Neural cell (in vitro differentiated cells): Measurements from ENCODE around the gene BCAP29. TPM values are rescaled to one million over a fixed set of nuclear protein-coding genes. Genes with fewer than 3 reads are reported as not detected.
A peak's percentile ranks its signal among the peaks of the same experiment; 100 is the strongest.

Experiments used
- H2AFZ ChIP-seq: fragments of 200-600, 300-800 bp; sonication (generic), shearing (Covaris generic); 2 replicates; pipeline ENCODE4 v1.6.0; 2014; ENCODE audit warnings: low read depth, mild to moderate bottlenecking, antibody characterized with exemption, low read length, moderate library complexity
- H3F3A ChIP-seq: fragments of 200-600 bp; shearing (Covaris generic); 2 replicates; pipeline ENCODE4 v1.6.1; 2016; ENCODE audit warnings: mild to moderate bottlenecking, moderate library complexity, mixed read lengths, antibody characterized with exemption, low read length; ENCODE audit not compliant: insufficient read depth, poor library complexity, severe bottlenecking
- H3K27ac ChIP-seq: fragments of 200-600, 300-800 bp; sonication (generic), shearing (Covaris generic); 2 replicates; pipeline ENCODE4 v1.5.1; 2014; ENCODE audit warnings: mild to moderate bottlenecking, low read length, moderate library complexity
- H3K27me3 ChIP-seq: fragments of 300-800, 200-600 bp; sonication (generic), shearing (Covaris generic); 2 replicates; pipeline ENCODE4 v1.6.0; 2014; ENCODE audit warnings: mild to moderate bottlenecking, low read depth, low read length, moderate library complexity; ENCODE audit not compliant: insufficient read depth
- H3K36me3 ChIP-seq: fragments of 300-800, 200-600 bp; sonication (generic), shearing (Covaris generic); 2 replicates; pipeline ENCODE4 v1.5.1; 2014; ENCODE audit warnings: mild to moderate bottlenecking, antibody characterized with exemption, low read length, moderate library complexity; ENCODE audit not compliant: insufficient read depth
- H3K4me2 ChIP-seq: fragments of 300-800, 200-600 bp; sonication (generic), shearing (Covaris generic); 2 replicates; pipeline ENCODE4 v1.6.0; 2014; ENCODE audit warnings: mild to moderate bottlenecking, low read length
- H3K4me3 ChIP-seq: fragments of 300-800, 200-600 bp; sonication (generic), shearing (Covaris generic); 2 replicates; pipeline ENCODE4 v1.5.1; 2014; ENCODE audit warnings: mild to moderate bottlenecking, low read length, moderate library complexity
- H3K79me2 ChIP-seq: fragments of 200-600 bp; shearing (Covaris generic); replicated peaks from 2 replicates; pipeline ENCODE4 v1.6.0; 2014; ENCODE audit warnings: mild to moderate bottlenecking, low read length, moderate library complexity; ENCODE audit not compliant: insufficient read depth
- H3K9ac ChIP-seq: fragments of 300-800, 200-600 bp; sonication (generic), shearing (Covaris generic); 2 replicates; pipeline ENCODE4 v1.6.1; 2016; ENCODE audit warnings: mild to moderate bottlenecking, low read length, mixed read lengths
- H3K9me2 ChIP-seq: fragments of 200-600 bp; shearing (Covaris generic); 2 replicates; pipeline ENCODE4 v1.6.1; 2016; ENCODE audit warnings: mild to moderate bottlenecking, low read length, mixed read lengths; ENCODE audit not compliant: insufficient read depth
- H3K9me3 ChIP-seq: fragments of 200-600, 300-800 bp; sonication (generic), shearing (Covaris generic); 2 replicates; pipeline ENCODE4 v1.6.1; 2016; ENCODE audit warnings: mild to moderate bottlenecking, mixed run types, low read length, moderate library complexity, mixed read lengths
- H4K20me1 ChIP-seq: fragments of 200-600 bp; shearing (Covaris generic); 2 replicates; pipeline ENCODE4 v1.6.1; 2016; ENCODE audit warnings: mild to moderate bottlenecking, mixed run types; ENCODE audit not compliant: insufficient read depth
- EP300 ChIP-seq: fragments of 450-650 bp; conservative IDR thresholded peaks from 2 replicates; pipeline ENCODE4 v1.6.1; 2014; ENCODE audit warnings: antibody characterized with exemption, mild to moderate bottlenecking, moderate library complexity; ENCODE audit not compliant: poor library complexity, severe bottlenecking
- EZH2 ChIP-seq: fragments of 200-600, 300-800 bp; shearing (Covaris generic), sonication (generic); IDR thresholded peaks from 2 replicates; pipeline ENCODE4 v1.6.1; 2014; ENCODE audit warnings: antibody characterized with exemption, low read length, borderline replicate concordance, mild to moderate bottlenecking; ENCODE audit not compliant: insufficient read depth, poor library complexity, severe bottlenecking
- MXI1 ChIP-seq: fragments of 450-650 bp; conservative IDR thresholded peaks from 2 replicates; pipeline ENCODE4 v1.6.1; 2014; ENCODE audit warnings: antibody characterized with exemption, mild to moderate bottlenecking; ENCODE audit not compliant: poor library complexity, severe bottlenecking
- POLR2AphosphoS5 ChIP-seq: IDR thresholded peaks from 2 replicates; pipeline ENCODE4 v1.6.1; 2012
- RAD21 ChIP-seq: fragments of 450-650 bp; conservative IDR thresholded peaks from 2 replicates; pipeline ENCODE4 v1.6.1; 2014; ENCODE audit warnings: antibody characterized with exemption, mild to moderate bottlenecking, moderate library complexity
- SMC3 ChIP-seq: fragments of 450-650 bp; conservative IDR thresholded peaks from 2 replicates; pipeline ENCODE4 v1.6.1; 2014; ENCODE audit warnings: antibody characterized with exemption, mild to moderate bottlenecking, moderate library complexity; ENCODE audit not compliant: poor library complexity
- TAF1 ChIP-seq: IDR thresholded peaks from 2 replicates; pipeline ENCODE4 v1.6.1; 2012; ENCODE audit warnings: low read depth
- polyA plus RNA-seq: library from polyadenylated mRNA; depleted of rRNA; stranded (reverse); fragments of >200 nt; gene quantifications from 2 replicates; pipeline ENCODE4 v1.2.3, GENCODE V29; 2014
- TF ChIP-seq, protein P1 (sequence below): IDR thresholded peaks from 2 replicates; pipeline ENCODE4 v1.6.1; 2012; ENCODE audit warnings: borderline replicate concordance
- TF ChIP-seq, protein P2 (sequence below): fragments of 450-650 bp; IDR thresholded peaks from 2 replicates; pipeline ENCODE4 v1.5.1; 2014; ENCODE audit warnings: antibody characterized with exemption, mild to moderate bottlenecking, moderate library complexity; ENCODE audit not compliant: poor library complexity, severe bottlenecking

The BCAP29 gene
- polyA plus RNA-seq, 1 donor from 2014 or later: 51.5 TPM

DNA sequence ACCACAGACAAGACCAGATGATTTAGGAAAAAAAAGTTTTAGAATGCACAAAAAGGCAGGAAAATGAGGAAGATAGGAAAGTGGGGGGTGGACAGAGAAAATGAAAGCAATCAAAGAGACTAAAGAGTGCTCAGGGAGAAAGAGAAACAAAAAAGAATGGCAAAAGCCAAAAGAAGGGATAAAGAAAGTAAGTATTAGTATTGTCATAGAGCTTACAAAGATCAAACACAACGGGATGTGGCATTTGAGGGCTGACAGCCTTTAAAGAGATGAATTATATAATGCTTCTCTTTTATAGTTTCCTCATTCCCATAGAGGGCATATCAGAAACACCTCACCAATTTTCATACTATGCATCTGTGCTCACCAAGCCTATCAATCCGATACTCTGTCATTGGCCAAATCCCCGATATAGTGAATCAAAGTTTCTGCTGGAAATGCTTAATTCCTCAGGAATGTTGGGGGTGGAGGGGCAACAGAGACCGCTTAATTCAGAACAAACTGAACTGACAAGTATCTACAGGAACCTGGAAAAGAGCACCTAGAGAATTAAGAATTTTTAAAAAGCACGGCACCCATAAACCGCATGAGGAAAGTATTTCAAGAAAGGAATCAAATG is 19.0 kb upstream of the BCAP29 start:
- Histone ChIP-seq H3K4me2 (no peak overlapping the region), H4K20me1 (no peaks in the 10 kb centered on the region), H3F3A (no peaks in the 10 kb centered on the region), H3K79me2 (peaks cover 29% of the 10 kb centered on the region), H3K4me3 (no peak overlapping the region), H3K27ac (no peak overlapping the region), H3K9me2 (no peaks in the 10 kb centered on the region), H2AFZ (no peak overlapping the region), H3K9ac (no peak overlapping the region), H3K9me3 (no peaks in the 10 kb centered on the region), H3K36me3 (peaks cover 4% of the 10 kb centered on the region), H3K27me3 (no peaks in the 10 kb centered on the region)
- TF ChIP-seq EP300: no peak
- TF ChIP-seq TAF1: no peak
- TF ChIP-seq, protein P1, sequence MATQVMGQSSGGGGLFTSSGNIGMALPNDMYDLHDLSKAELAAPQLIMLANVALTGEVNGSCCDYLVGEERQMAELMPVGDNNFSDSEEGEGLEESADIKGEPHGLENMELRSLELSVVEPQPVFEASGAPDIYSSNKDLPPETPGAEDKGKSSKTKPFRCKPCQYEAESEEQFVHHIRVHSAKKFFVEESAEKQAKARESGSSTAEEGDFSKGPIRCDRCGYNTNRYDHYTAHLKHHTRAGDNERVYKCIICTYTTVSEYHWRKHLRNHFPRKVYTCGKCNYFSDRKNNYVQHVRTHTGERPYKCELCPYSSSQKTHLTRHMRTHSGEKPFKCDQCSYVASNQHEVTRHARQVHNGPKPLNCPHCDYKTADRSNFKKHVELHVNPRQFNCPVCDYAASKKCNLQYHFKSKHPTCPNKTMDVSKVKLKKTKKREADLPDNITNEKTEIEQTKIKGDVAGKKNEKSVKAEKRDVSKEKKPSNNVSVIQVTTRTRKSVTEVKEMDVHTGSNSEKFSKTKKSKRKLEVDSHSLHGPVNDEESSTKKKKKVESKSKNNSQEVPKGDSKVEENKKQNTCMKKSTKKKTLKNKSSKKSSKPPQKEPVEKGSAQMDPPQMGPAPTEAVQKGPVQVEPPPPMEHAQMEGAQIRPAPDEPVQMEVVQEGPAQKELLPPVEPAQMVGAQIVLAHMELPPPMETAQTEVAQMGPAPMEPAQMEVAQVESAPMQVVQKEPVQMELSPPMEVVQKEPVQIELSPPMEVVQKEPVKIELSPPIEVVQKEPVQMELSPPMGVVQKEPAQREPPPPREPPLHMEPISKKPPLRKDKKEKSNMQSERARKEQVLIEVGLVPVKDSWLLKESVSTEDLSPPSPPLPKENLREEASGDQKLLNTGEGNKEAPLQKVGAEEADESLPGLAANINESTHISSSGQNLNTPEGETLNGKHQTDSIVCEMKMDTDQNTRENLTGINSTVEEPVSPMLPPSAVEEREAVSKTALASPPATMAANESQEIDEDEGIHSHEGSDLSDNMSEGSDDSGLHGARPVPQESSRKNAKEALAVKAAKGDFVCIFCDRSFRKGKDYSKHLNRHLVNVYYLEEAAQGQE: no peak

DNA sequence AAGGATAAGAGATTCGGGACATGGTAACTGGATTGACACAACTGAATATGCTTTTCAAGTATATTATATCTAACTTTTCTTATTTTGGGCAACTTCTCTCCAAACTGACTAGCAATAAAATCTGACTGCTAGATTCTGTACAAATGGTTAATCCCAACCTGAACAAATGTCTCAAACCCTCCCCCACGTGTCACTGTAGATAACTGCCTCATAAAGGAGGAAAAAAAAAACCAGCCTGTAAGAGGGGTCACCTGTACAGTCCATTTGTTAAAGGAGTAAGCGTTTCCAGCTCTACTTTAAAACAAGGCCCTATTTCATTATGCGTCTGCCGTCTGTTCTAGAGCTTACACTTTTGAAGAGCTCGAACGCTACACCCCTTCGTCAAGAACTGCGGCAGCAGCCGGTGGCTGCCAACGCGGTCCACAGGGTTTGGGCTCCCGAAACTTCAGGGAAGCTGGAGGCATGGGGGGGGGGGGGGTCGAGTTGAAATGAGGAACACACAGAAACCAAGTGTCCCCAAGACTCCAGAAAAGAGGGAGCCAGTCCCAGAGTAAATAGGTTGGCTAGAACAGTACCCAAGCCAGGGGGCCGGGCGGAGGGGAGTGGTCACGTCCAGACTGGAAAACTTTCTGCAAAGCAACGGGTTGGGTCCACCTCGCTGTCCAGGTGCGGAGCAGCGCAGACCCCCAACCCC is 16.8 kb upstream of the BCAP29 start:
- Histone ChIP-seq H2AFZ (peak overlapping the region; percentile 99), H3K27ac (peak overlapping the region; percentile 51), H3K4me3 (peak overlapping the region; percentile 89)

More for the DNA sequence above, 16.8 kb upstream of the BCAP29 start:
- H4K20me1 ChIP-seq: no peaks in the 10 kb centered on the region
- H3K27me3 ChIP-seq: no peaks in the 10 kb centered on the region
- TF ChIP-seq TAF1 (no peak), MXI1 (no peak), RAD21 (no peak), SMC3 (no peak), EZH2 (no peak), EP300 (no peak), POLR2AphosphoS5 (no peak)
- TF ChIP-seq, protein P2, sequence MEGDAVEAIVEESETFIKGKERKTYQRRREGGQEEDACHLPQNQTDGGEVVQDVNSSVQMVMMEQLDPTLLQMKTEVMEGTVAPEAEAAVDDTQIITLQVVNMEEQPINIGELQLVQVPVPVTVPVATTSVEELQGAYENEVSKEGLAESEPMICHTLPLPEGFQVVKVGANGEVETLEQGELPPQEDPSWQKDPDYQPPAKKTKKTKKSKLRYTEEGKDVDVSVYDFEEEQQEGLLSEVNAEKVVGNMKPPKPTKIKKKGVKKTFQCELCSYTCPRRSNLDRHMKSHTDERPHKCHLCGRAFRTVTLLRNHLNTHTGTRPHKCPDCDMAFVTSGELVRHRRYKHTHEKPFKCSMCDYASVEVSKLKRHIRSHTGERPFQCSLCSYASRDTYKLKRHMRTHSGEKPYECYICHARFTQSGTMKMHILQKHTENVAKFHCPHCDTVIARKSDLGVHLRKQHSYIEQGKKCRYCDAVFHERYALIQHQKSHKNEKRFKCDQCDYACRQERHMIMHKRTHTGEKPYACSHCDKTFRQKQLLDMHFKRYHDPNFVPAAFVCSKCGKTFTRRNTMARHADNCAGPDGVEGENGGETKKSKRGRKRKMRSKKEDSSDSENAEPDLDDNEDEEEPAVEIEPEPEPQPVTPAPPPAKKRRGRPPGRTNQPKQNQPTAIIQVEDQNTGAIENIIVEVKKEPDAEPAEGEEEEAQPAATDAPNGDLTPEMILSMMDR: no peak
- TF ChIP-seq, protein P1: no peak
- peak overlapping the region; percentile 86 for H3K9ac ChIP-seq
- H3K4me2 ChIP-seq: peak overlapping the region; percentile 22
- no peaks in the 10 kb centered on the region for H3K36me3 ChIP-seq
- H3K79me2 ChIP-seq: peaks cover 29% of the 10 kb centered on the region
- H3F3A ChIP-seq: no peaks in the 10 kb centered on the region
- H3K9me2 ChIP-seq: no peaks in the 10 kb centered on the region
- H3K9me3 ChIP-seq: no peaks in the 10 kb centered on the region
